DOHH2 (cell line): ENCODE data around the gene AFF2.

Experiments
- H3F3A ChIP-seq: fragments of 200-600 bp; sonication (generic), shearing (Covaris generic); 2 replicates; pipeline ENCODE4 v1.6.0; 2016; ENCODE audit warnings: antibody characterized with exemption, mild to moderate bottlenecking; ENCODE audit not compliant: control insufficient read depth, insufficient read depth
- H3K27ac ChIP-seq: fragments of 200-600 bp; sonication (generic); 2 replicates; pipeline ENCODE4 v1.5.1; 2014; ENCODE audit warnings: low read depth, mild to moderate bottlenecking, low read length, moderate library complexity
- H3K27me3 ChIP-seq: fragments of 200-600 bp; sonication (generic); 2 replicates; pipeline ENCODE4 v1.6.1; 2014; ENCODE audit warnings: mild to moderate bottlenecking, low read length, mixed read lengths; ENCODE audit not compliant: control insufficient read depth
- H3K36me3 ChIP-seq: fragments of 200-600 bp; sonication (generic); 2 replicates; pipeline ENCODE4 v1.6.1; 2014; ENCODE audit warnings: mild to moderate bottlenecking, low read length, moderate library complexity, mixed read lengths; ENCODE audit not compliant: control insufficient read depth
- H3K4me1 ChIP-seq: fragments of 200-600 bp; sonication (generic); 2 replicates; pipeline ENCODE4 v1.6.1; 2014; ENCODE audit warnings: mild to moderate bottlenecking, low read length, mixed read lengths; ENCODE audit not compliant: control insufficient read depth
- H3K4me2 ChIP-seq: fragments of 200-600 bp; sonication (generic); 2 replicates; pipeline ENCODE4 v1.6.0; 2014; ENCODE audit warnings: mild to moderate bottlenecking, low read length, moderate library complexity
- H3K4me3 ChIP-seq: fragments of 200-600 bp; sonication (generic); 2 replicates; pipeline ENCODE4 v1.5.1; 2014; ENCODE audit warnings: mild to moderate bottlenecking, low read length, mixed read lengths
- H3K79me2 ChIP-seq: fragments of 200-600 bp; sonication (generic); 2 replicates; pipeline ENCODE4 v1.6.1; 2014; ENCODE audit warnings: mild to moderate bottlenecking, low read length, mixed read lengths; ENCODE audit not compliant: control insufficient read depth
- H3K9me2 ChIP-seq: fragments of 200-600 bp; sonication (generic); replicated peaks from 2 replicates; pipeline ENCODE4 v1.6.1; 2014; ENCODE audit warnings: mild to moderate bottlenecking, low read length, mixed read lengths; ENCODE audit not compliant: control insufficient read depth
- H3K9me3 ChIP-seq: fragments of 200-600 bp; sonication (generic); 2 replicates; pipeline ENCODE4 v1.6.1; 2014; ENCODE audit warnings: antibody characterized with exemption, low read length, mixed read lengths; ENCODE audit not compliant: control insufficient read depth, insufficient read depth
- H4K20me1 ChIP-seq: fragments of 200-600 bp; sonication (generic); 2 replicates; pipeline ENCODE4 v1.6.0; 2014; ENCODE audit warnings: low read depth, mild to moderate bottlenecking, antibody characterized with exemption, low read length, moderate library complexity; ENCODE audit not compliant: control insufficient read depth, insufficient read depth
- EZH2phosphoT487 ChIP-seq: fragments of 200-600 bp; sonication (generic); IDR thresholded peaks from 2 replicates; pipeline ENCODE4 v1.6.1; 2017; ENCODE audit warnings: borderline replicate concordance, mild to moderate bottlenecking, antibody characterized with exemption, low read length, moderate library complexity, mixed read lengths
- TF ChIP-seq, protein P1 (sequence below): fragments of 200-600 bp; sonication (generic); IDR thresholded peaks from one replicate; pipeline ENCODE4 v1.5.1; 2014; ENCODE audit warnings: antibody characterized with exemption, mild to moderate bottlenecking, low read depth, low read length; ENCODE audit not compliant: poor library complexity, severe bottlenecking

The AFF2 gene

DNA sequence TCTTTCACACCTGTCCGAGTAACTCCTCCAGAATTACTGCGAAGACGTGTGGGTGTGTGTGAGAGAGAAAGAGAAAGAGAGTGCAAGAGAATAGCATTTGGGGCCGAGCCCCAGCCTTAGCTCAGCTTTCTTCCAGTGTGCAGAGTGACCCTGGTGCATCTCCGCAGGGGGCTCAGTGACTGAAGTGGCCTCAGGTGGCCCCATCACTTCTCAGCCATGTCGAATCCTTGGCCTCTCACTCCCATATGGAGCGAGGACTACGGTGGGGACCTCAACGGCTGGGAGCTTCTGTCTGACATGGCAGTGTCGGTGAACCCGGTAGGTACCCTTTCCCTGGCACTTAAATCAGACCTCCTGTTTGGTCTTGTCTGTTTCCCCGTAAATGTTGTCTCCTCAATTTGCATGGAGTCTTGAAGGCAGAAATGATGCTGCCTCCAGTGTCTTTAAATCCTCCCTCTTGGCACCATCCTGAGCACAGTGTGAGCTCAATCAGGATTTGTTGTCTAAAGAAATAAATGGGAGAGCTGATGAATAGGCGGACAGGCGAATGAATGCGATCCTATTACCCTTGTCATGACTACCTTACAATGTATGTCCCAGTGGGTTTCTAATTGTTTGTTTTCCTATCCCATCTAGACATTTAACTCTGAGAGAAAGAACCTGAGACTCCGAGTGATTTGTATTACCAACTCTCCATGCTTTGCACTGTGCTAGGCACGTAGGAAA, 305.9 kb downstream of the AFF2 start:
- Histone ChIP-seq H3K79me2 (peaks cover 13% of the 10 kb centered on the region), H3K4me2 (no peak overlapping the region), H3K4me3 (no peak overlapping the region), H3K27me3 (no peaks in the 10 kb centered on the region), H4K20me1 (no peaks in the 10 kb centered on the region), H3K9me2 (no peaks in the 10 kb centered on the region), H3F3A (no peaks in the 10 kb centered on the region), H3K27ac (no peak overlapping the region), H3K9me3 (no peaks in the 10 kb centered on the region), H3K4me1 (no peaks in the 10 kb centered on the region), H3K36me3 (peaks cover 7% of the 10 kb centered on the region)
- TF ChIP-seq, protein P1, sequence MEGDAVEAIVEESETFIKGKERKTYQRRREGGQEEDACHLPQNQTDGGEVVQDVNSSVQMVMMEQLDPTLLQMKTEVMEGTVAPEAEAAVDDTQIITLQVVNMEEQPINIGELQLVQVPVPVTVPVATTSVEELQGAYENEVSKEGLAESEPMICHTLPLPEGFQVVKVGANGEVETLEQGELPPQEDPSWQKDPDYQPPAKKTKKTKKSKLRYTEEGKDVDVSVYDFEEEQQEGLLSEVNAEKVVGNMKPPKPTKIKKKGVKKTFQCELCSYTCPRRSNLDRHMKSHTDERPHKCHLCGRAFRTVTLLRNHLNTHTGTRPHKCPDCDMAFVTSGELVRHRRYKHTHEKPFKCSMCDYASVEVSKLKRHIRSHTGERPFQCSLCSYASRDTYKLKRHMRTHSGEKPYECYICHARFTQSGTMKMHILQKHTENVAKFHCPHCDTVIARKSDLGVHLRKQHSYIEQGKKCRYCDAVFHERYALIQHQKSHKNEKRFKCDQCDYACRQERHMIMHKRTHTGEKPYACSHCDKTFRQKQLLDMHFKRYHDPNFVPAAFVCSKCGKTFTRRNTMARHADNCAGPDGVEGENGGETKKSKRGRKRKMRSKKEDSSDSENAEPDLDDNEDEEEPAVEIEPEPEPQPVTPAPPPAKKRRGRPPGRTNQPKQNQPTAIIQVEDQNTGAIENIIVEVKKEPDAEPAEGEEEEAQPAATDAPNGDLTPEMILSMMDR, result no peak
- no peak for TF ChIP-seq EZH2phosphoT487

DNA sequence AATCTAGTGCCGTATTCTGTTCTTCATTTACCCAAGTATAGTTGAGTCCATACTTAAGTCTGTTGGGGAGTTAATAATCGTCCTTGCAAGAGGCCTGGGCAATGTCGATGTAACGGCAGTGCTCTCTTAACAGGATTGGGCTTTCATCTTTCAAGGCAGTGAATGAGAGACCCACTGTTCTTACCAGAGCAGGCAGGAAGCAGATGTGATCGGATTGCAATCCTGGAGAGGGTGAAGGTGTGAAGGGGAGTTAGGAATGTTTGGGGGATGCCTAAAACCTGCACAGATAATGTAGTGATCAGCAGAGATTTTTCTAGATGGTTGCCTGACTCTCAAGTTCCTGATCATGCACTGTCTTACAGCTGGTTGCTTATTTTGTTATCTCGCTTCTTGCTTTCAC, 308.4 kb downstream of the AFF2 start:
- H3K4me3 ChIP-seq, result no peak overlapping the region
- H3F3A ChIP-seq, result no peaks in the 10 kb centered on the region
- no peak overlapping the region for H3K27ac ChIP-seq
- H3K9me3 ChIP-seq, result no peaks in the 10 kb centered on the region
- H3K79me2 ChIP-seq, result peaks cover 13% of the 10 kb centered on the region
- peaks cover 5% of the 10 kb centered on the region for H3K4me1 ChIP-seq
- no peak overlapping the region for H3K4me2 ChIP-seq
- no peaks in the 10 kb centered on the region for H3K9me2 ChIP-seq
- H3K36me3 ChIP-seq, result peaks cover 7% of the 10 kb centered on the region
- H3K27me3 ChIP-seq, result no peaks in the 10 kb centered on the region
- TF ChIP-seq, protein P1, result no peak
- TF ChIP-seq EZH2phosphoT487, result no peak
- no peaks in the 10 kb centered on the region for H4K20me1 ChIP-seq

DNA sequence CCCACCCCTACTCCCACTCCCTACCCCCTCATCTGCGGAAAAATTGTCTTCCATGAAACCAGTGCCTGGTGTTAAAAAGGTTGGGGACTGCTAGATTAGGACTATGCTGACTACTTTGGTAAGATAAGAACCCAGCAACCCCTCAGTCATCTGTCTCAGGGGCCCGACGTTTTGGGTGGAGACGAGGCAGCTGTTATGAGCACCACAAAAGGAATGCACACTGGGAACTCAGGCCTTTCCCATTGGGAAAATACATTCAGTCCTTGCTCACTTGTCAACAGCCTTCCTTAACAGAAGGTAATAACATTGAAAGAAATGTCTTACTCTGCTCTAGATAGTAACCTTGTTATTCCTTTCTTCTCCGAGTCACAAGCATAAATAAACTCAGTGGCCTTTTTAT, 310.8 kb downstream of the AFF2 start:
- Histone ChIP-seq H3K27ac (no peak overlapping the region), H3K4me2 (no peak overlapping the region), H3K36me3 (peaks cover 7% of the 10 kb centered on the region), H3K4me3 (no peak overlapping the region), H3K9me2 (no peaks in the 10 kb centered on the region), H3K9me3 (no peaks in the 10 kb centered on the region), H4K20me1 (no peaks in the 10 kb centered on the region), H3K79me2 (peaks cover 8% of the 10 kb centered on the region), H3K27me3 (no peaks in the 10 kb centered on the region), H3F3A (no peaks in the 10 kb centered on the region), H3K4me1 (peaks cover 26% of the 10 kb centered on the region)
- TF ChIP-seq, protein P1, result no peak
- TF ChIP-seq EZH2phosphoT487, result no peak
